Measurements from ENCODE around the gene ABCC12. TPM values are rescaled to one million over a fixed set of nuclear protein-coding genes. Genes with fewer than 3 reads are reported as not detected.

ABCC12 gene
- total RNA-seq, 4 donors from 2014 or later = not detected

DNA sequence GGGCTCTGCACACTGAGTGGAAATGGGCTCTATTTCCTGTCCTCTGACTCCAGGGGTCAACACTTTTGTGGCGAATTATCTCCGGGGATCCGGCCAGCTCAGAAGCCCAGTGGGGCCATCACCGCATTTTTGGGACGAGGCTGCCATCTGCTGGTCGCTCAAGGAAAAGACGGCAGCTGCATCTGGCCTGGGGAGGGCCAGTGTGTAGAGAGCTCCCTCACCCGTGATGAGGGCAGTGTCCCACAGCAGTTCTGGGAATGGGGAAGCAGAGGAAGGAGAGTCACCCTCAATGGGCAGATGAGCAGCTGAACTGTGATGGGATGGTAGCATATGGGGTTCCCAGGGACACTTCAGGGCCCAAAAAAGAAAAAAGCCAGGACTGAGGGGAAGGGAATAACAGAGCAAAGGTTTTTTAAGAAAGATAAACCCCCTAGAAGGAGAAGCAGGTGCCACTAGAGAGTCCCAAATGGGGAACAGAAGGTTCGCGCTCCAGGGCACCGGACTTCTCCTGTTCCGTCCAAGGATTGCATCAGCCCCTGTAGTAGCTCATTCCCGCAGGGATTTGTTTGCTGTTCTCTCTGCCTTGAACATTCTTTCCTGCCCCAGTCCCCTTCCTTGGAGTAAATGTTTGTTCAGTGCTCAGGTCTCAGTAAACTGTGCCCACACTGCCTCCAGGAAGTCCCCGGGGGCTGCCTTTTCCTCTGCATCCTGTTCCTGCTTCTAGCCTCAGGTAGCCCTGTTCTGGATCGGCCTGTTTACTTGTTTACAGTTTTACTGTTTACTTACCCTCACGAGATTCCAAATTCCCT, 9.3 kb upstream of the ABCC12 start:
- no peak overlapping the region for H3K27ac ChIP-seq
- TF ChIP-seq, protein P1, sequence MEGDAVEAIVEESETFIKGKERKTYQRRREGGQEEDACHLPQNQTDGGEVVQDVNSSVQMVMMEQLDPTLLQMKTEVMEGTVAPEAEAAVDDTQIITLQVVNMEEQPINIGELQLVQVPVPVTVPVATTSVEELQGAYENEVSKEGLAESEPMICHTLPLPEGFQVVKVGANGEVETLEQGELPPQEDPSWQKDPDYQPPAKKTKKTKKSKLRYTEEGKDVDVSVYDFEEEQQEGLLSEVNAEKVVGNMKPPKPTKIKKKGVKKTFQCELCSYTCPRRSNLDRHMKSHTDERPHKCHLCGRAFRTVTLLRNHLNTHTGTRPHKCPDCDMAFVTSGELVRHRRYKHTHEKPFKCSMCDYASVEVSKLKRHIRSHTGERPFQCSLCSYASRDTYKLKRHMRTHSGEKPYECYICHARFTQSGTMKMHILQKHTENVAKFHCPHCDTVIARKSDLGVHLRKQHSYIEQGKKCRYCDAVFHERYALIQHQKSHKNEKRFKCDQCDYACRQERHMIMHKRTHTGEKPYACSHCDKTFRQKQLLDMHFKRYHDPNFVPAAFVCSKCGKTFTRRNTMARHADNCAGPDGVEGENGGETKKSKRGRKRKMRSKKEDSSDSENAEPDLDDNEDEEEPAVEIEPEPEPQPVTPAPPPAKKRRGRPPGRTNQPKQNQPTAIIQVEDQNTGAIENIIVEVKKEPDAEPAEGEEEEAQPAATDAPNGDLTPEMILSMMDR (IDR thresholded peaks at IDR 0.05) = peak; percentile 41 to 78
- TF ChIP-seq POLR2A (IDR thresholded peaks at IDR 0.05) (no peak), EP300 (IDR thresholded peaks at IDR 0.05) (no peak)
- H3K9me3 ChIP-seq = no peaks in the 10 kb centered on the region
- no peaks in the 10 kb centered on the region for H3K36me3 ChIP-seq
- peaks cover 6% of the 10 kb centered on the region for H3K4me1 ChIP-seq
- WGBS = 29% methylated on average over 16 of the region's 16 CpGs
- DNase-seq (ENCODE audit: low spot score in 2 of 2) = peak; percentile 74 to 86
- H3K27me3 ChIP-seq = no peaks in the 10 kb centered on the region
- no peak overlapping the region for H3K4me3 ChIP-seq

DNA sequence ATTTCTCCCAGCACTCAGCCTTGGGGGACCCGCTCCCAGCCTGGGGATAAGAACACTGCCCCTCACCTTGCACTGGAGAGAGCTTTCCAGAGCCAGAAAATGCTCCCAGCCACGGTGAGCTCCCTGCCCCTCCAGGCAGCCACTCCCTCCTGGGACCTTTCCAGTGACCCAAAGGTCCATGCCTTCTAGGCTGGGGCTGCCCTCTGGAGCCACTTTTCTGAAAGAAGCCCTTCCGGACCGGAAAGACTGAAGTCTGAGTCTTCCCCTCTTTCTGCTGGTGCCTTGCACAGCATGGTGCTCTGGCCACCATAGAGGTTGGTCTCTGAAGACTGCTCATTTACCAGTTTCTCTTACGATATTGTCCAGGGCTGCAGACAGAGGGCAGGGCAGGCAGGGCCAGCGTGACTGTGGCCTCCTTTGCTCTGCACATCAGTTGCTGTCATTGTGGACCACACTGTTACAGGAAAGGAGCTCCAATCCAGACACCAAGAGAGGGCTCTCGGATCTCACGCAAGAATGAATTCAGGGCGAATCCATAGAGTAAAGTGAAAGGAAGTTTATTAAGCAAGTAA, 7.1 kb upstream of the ABCC12 start:
- Histone ChIP-seq H3K27me3 (no peaks in the 10 kb centered on the region), H3K27ac (no peak overlapping the region), H3K4me1 (peaks cover 6% of the 10 kb centered on the region), H3K9me3 (no peaks in the 10 kb centered on the region), H3K4me3 (no peak overlapping the region), H3K36me3 (no peaks in the 10 kb centered on the region)
- WGBS = 86% methylated on average over 7 of the region's 9 CpGs
- DNase-seq (ENCODE audit: low spot score in 2 of 2) = peak in 1 of 2 donors; percentile 44
- TF ChIP-seq, protein P1 (IDR thresholded peaks at IDR 0.05) = no peak

DNA sequence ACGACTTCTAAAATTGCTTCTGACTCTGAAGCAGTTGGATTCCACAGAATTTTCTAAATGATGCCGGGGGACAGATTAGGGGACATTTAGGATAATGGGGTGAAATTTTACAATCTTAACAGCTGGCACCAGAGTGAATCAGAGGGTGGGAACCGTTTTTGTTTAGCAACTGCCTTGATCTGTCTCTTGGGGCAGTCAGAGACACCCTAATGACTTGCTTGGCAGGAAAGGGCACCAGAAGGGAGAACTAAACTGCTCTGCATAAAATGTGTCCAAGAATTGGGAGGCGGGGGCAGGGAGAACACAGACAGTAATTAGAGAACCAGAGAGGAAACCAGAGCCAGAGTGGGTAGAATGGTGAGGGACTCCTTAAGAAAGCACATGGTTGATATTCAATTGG, 6.1 kb upstream of the ABCC12 start:
- no peak overlapping the region for H3K27ac ChIP-seq
- peaks cover 6% of the 10 kb centered on the region for H3K4me1 ChIP-seq
- TF ChIP-seq POLR2AphosphoS5 (IDR thresholded peaks at IDR 0.05) = no peak
- no peak for TF ChIP-seq EP300 (IDR thresholded peaks at IDR 0.05)
- TF ChIP-seq POLR2A (IDR thresholded peaks at IDR 0.05) = no peak
- TF ChIP-seq, protein P1 (IDR thresholded peaks at IDR 0.05) = no peak
- no peaks in the 10 kb centered on the region for H3K9me3 ChIP-seq
- H3K27me3 ChIP-seq = no peaks in the 10 kb centered on the region
- WGBS = 64% methylated on average over 4 of the region's 4 CpGs
- H3K36me3 ChIP-seq = no peaks in the 10 kb centered on the region
- DNase-seq (ENCODE audit: low spot score in 2 of 2) = peak in 1 of 2 donors; percentile 12
- no peak overlapping the region for H3K4me3 ChIP-seq

DNA sequence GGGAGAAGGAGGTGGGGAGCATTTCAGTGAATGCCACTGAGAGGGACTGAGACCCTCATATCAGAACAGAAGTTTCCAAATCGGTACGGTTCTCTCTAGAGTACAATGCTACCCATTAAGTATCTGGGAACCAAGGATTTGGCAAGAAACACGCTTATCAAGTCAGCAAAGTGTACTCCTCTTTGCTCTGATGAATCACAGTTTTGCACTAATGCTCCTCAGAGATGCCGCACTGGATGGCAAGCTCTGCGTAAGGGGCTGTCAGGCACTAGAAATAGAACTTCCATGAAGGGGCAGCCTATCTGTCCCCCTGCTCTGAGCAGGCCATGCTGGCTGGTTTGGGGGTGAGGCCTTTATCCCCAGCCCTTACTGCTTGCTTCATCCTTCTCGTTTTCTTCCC, 4.8 kb upstream of the ABCC12 start:
- Histone ChIP-seq H3K36me3 (no peaks in the 10 kb centered on the region), H3K4me3 (no peak overlapping the region), H3K4me1 (peaks cover 12% of the 10 kb centered on the region), H3K27me3 (peaks cover 8% of the 10 kb centered on the region), H3K27ac (no peak overlapping the region), H3K9me3 (no peaks in the 10 kb centered on the region)
- no peak for DNase-seq (ENCODE audit: low spot score in 2 of 2)
- WGBS = 77% methylated on average over 6 of the region's 6 CpGs
- TF ChIP-seq POLR2AphosphoS5 (IDR thresholded peaks at IDR 0.05) = no peak
- TF ChIP-seq, protein P1 (IDR thresholded peaks at IDR 0.05) = no peak
- no peak for TF ChIP-seq POLR2A (IDR thresholded peaks at IDR 0.05)

DNA sequence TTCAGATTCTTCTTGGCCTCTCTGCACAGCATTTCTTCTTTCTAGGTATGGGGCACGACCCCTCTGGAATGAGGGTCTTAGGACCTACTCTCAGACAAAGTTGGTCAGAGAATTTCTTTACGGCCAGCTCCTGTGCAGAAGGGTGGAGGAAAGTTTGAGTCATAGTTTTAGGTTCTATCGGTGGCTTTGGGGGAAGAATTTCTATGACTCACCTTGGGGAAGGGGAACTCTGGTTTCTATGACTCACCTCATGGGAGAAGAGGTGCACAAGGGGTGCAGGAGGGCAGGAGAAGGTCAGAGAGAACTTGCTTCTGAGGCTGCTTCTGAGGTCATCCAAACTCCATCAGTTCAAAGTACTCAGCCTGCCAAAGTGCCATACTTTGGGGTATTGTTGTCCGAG, 2.5 kb upstream of the ABCC12 start:
- no peaks in the 10 kb centered on the region for H3K9me3 ChIP-seq
- H3K4me1 ChIP-seq = peaks cover 5% of the 10 kb centered on the region
- H3K27ac ChIP-seq = no peak overlapping the region
- peaks cover 9% of the 10 kb centered on the region for H3K27me3 ChIP-seq
- TF ChIP-seq, protein P1 (IDR thresholded peaks at IDR 0.05) = no peak
- no peak for TF ChIP-seq EP300 (IDR thresholded peaks at IDR 0.05)
- WGBS = 47% methylated on average over 3 of the region's 4 CpGs
- DNase-seq (ENCODE audit: low spot score in 2 of 2) = no peak
- no peaks in the 10 kb centered on the region for H3K36me3 ChIP-seq
- H3K4me3 ChIP-seq = no peak overlapping the region
